NCI-H2227 treated with DMSO at 0.1 percent for 48 hours (cell line): ENCODE measurements around the gene DNM2.

ENCODE experiments used
- DNase-seq: peaks from one replicate; lab custom pipeline; 2025; lab: John Stamatoyannopoulos, UW

DNM2 gene

DNA sequence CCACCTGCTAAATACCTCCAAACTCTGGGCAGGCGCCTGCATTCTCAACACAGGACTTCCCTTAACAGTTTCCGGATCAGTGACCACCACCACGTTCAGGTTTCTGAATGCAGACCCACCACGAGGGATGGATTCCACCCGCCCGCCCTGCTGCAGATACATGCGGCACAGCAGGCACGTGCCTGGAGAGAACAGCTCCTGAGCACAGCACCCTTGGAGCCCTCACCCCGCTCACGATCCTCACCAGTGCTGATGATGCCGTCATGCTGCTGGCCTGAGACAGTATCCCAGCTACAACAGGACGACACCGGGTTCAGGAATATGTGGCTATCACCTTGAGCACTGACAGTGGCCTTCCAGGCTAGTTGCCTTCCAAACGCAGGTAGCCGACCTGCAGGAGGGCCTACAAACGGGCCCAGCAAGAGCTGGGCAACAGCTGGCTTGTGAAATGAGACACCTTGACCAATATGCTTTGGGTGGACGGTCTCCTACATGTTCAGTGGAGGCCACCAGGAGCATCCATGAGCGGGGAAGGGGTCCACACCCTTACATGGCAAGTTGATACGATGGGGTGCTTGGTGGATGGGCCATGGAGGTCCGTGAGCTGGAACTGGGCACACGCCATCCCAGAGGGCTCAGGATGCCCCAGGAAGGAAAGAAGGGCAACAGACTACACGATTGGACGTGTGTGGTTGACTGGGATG, 26.5 kb upstream of the DNM2 start:
- no peak for DNase-seq

DNA sequence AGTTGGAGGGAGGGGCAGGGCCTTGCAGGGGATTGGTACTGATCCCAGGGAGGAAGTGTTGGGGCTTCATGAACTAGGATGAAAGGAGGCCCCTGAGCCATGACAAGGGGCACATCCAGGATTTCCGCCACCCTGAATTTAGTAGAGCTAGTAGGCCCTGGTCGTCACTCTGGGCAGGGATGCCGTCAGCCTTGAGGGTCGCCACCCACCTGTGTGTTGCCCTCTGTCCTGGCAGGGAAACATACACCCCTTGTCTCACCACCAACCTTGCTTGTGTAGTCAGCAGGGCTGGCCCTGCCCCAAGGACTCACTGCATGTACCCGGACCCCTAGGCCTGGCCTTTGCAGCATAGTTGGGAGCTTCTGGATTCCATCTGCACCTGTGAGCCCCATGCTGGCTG, 26.0 kb upstream of the DNM2 start:
- no peak for DNase-seq

- DNase-seq: no peak
These were observed 25.1 kb upstream of the DNM2 start for GRCh38 chr19:10692673-10693264.

DNA sequence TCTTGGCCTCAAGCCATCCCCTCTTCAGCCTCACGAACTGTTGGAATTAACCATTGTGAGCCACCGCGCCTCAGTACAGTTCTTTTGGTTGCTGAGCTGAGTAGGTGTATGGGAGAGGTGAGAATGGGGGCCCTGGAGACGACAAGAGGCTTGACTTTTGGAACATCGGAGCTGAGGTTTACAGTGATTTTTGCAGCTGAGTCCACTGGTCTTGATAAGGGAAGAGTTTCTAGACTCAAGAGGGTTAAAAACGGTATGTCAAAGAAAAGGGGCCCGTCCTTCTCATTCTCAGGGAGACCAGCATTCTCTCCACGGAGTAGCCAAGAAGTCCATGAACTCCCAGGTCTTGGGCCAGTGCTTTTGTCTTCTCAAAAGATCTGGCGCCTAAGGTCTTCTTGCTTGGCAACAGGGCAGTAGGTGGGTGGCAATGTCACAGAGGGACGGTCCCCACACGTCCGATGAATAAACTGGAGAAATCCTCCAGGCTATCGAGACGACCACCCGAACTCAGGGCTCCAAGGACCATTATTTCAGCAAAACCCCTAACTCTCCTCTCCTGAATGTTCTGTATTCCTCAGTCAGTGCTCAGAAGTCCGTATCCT, 23.1 kb upstream of the DNM2 start:
- no peak for DNase-seq

GRCh38 chr19:10695401-10696398, 22.2 kb upstream of the DNM2 start:
- DNase-seq: peak; percentile 91

- peak; percentile 10 for DNase-seq
These were observed 18.1 kb upstream of the DNM2 start for GRCh38 chr19:10699650-10700335.

DNA sequence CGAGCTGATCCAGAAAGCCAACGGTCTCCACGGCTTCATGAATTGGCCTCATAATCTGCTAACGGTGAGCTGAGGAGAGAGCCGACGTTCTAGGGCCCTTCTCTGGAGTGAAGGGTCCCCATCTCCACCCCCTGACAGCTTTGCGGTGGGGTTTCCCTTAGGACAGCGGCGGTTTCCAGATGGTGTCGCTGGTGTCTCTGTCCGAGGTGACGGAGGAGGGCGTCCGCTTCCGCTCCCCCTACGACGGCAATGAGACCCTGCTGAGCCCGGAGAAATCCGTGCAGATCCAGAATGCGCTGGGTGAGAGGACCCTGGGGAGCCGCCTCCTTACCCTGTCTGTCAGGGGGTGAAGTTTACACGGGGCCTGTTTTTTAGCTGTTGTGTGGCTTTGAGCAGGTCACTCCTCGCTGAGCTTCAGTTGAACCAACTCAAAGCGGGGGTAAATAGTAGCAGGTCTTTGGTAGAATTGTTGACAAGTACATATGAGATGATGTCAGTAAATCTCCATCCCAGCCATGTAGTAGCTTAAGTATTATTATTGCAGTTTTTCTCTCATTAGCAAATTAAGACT, 15.8 kb upstream of the DNM2 start:
- DNase-seq: peak; percentile 5

GRCh38 chr19:10706990-10707389, 10.9 kb upstream of the DNM2 start:
- DNase-seq: no peak

- no peak for DNase-seq
These were observed 10.4 kb upstream of the DNM2 start for GRCh38 chr19:10707440-10707839.

DNA sequence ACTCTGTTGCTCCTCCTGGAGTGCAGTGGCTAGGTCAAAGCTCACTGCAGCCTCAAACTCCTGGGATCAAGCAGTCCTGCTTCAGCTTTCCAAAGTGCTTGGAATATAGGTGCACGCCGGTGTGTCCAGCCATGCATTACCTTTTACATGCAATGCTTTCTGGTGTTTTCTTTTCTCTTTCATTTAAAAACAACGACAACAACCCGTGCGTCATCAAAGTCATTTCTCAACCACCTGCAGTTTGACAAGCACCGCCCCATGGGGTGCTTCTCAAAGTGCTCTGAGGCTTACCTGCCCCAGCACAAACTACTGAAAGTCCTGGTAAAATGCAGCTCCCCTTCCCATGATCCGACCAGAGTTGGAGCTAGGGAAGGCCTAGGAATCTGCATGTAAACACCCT, 9.6 kb upstream of the DNM2 start:
- DNase-seq: no peak

GRCh38 chr19:10712045-10712444, 5.8 kb upstream of the DNM2 start:
- DNase-seq: no peak

DNA sequence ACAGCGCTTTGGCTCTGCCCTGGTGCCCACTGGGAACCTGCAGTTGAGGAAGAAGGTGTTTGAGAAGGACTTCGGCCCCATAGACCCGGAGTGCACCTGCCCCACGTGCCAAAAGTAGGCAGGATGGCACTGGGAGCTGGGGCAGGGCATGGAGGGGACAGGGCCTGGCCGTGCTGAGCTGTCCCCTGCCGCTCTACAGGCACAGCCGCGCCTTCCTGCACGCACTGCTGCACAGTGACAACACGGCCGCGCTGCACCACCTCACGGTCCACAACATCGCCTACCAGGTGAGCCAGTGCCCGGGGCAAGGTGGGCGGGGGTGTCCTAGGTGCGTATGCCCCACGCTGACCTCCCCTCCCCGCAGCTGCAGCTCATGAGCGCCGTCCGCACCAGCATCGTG, 5.1 kb upstream of the DNM2 start:
- no peak for DNase-seq

- DNase-seq: no peak
These were observed 4.6 kb upstream of the DNM2 start for GRCh38 chr19:10713317-10713716.

DNA sequence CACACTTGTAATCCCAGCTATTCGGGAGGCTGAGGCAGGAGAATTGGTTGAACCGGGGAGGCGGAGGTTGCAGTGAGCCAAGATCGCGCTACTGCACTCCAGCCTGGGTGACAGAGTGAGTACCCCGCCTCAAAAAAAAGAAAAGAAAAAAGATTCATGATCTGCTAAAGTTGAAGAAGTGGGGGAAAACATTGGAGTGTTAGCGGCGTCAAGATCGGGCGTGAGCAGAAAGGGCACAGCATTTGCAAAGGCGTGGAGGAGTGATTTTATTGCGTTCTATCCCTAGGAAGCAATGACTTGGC, 874 bp upstream of the DNM2 start:
- no peak for DNase-seq

DNA sequence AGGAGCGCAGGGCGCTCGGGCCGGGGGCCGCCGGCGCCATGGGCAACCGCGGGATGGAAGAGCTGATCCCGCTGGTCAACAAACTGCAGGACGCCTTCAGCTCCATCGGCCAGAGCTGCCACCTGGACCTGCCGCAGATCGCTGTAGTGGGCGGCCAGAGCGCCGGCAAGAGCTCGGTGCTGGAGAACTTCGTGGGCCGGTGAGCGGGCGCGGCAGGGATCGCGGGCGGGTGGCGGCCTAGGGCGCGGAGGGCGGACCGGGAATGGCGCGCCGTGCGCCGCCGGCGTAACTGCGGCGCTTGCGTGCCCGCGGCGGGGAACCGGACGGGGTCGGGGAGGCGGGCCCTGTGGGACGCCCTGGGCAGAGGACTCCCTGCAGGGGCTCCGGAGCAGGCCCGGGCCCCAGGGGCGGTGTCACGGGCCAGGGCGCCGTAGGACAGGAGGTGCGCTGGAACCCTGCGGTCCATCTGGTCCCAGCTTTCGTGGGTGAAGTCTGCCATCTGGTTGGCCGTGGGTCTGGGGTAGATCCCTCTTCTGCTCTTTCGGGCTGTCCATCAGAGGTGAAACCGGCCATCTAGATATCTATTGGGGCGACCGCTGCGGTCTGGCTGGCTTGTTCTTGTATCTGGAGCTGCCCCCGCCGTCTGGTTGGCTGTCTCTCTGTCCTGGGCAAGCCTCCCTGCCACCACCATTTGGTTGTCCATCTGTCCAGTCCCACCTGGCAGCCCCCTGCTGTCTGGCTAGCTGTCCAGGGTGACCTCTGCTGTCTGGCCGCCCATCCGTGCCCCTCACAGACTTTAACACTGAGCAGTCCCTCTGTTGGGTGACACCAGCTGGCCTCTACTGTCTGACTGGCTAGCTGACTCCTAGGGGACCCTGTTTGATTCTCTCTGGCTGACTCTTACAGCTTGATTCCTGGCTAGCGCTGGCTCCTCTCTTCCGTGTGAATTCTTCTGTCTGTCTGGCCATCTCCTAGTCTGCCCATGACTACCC, 622 bp downstream of the DNM2 start:
- DNase-seq: no peak

GRCh38 chr19:10719466-10719961, 1.6 kb downstream of the DNM2 start:
- DNase-seq: no peak

DNA sequence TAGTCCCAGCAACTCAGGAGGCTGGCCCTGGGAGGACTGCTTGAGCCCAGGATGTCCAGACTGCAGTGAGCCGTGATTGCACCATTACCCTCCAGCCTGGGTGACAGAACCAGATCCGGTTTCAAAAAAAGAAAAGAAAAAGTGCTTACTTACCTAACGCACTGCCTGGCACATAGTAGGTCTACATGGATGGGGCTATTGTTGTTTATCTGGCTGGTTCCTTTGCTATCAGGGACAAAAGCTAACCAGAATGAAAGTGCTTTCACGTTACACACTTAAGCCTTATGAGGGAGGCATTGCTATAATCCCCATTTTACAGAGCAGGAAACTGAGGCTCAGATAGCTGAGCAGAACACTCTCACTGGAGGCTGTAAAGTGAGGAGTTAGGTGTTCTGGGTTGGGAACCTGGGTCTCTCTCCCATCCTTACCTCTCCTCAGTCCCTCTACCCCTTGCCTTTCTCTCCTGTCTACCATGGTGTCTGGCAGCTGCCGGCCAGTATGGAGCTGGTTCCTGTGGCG, 2.8 kb downstream of the DNM2 start:
- DNase-seq: no peak

DNA sequence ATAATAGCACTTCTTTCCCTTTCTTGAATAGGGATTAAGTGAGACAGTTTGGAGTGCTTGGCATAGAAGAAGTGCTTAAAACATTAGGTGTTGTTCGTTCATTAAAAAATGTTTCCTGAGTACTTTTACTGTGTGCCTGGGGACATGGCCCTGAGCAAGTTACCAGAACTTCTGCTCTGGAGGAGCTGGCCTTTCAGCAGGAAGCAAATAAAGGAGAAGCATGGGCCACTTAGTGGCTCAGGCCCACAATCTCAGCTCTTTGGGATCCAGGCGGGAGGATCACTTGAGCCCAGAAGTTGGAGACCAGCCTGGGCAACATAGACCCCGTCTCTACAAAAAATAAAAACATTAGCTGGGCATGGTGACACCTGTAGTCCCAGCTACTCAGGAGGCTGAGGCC, 5.7 kb downstream of the DNM2 start:
- DNase-seq: no peak

DNA sequence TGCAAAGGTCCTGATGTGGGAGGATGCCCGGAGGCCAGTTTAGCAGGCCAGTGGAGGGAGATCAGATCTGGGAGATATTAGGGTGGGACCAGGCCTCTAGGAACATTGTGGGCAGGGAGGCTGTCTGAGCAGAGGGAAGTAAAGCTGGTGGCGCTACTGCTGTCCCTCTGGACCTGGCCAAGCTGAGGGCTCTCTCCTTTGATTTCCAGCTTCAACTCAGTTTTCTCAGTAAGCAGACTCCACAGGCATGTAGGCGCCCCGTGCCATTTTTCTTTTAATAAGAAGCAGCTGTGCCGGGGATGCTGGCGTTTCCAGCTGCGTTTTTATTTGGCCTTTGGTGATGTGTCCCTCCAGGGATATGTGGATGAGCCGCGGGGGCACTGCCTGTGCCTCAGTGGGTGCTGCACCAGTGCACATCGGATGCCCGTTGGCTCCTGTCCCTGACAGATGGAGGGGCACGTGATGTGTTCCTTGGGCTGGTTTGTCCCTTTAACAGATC, 6.7 kb downstream of the DNM2 start:
- no peak for DNase-seq

GRCh38 chr19:10725415-10725814, 7.5 kb downstream of the DNM2 start:
- DNase-seq: no peak
